Neural progenitor cell (in vitro differentiated cells): ENCODE results near the gene TLCD2. TPM values are rescaled to one million over a fixed set of nuclear protein-coding genes. Genes with fewer than 3 reads are reported as not detected.
A peak's percentile ranks its signal among the peaks of the same experiment; 100 is the strongest.

ENCODE experiments used
- DNase-seq: peaks from one replicate; pipeline ENCODE4 v3.0.0-alpha.2; 2016; ENCODE audit warnings: low spot score
- H2AFZ ChIP-seq: fragments of 200-600 bp; sonication (generic); replicated peaks from 2 replicates; pipeline ENCODE4 v1.6.1; 2016; ENCODE audit warnings: antibody characterized with exemption
- H3F3A ChIP-seq: fragments of 200-600 bp; sonication (generic); 2 replicates; pipeline ENCODE4 v1.6.1; 2016; ENCODE audit warnings: antibody characterized with exemption, low read depth
- H3K27ac ChIP-seq: fragments of 200-600 bp; sonication (generic); 2 replicates; pipeline ENCODE4 v1.5.1; 2016; ENCODE audit warnings: mild to moderate bottlenecking
- H3K27me3 ChIP-seq: fragments of 200-600 bp; sonication (generic); 2 replicates; pipeline ENCODE4 v1.6.1; 2016; ENCODE audit warnings: mild to moderate bottlenecking, moderate library complexity
- H3K36me3 ChIP-seq: fragments of 200-600 bp; sonication (generic); 2 replicates; pipeline ENCODE4 v1.5.1; 2016
- H3K4me1 ChIP-seq: fragments of 200-600 bp; sonication (generic); 2 replicates; pipeline ENCODE4 v1.6.1; 2016; ENCODE audit warnings: mixed run types
- H3K4me2 ChIP-seq: fragments of 200-600 bp; sonication (generic); 2 replicates; pipeline ENCODE4 v1.6.1; 2016
- H3K4me3 ChIP-seq: fragments of 200-600 bp; sonication (generic); 2 replicates; pipeline ENCODE4 v1.5.1; 2016
- H3K79me2 ChIP-seq: fragments of 200-600 bp; sonication (generic); 2 replicates; pipeline ENCODE4 v1.6.1; 2016; ENCODE audit warnings: low read depth
- H3K9ac ChIP-seq: fragments of 200-600 bp; sonication (generic); 2 replicates; pipeline ENCODE4 v1.6.1; 2016
- H3K9me3 ChIP-seq: fragments of 200-600 bp; sonication (generic); 2 replicates; pipeline ENCODE4 v1.5.1; 2016; ENCODE audit warnings: low read depth
- H4K20me1 ChIP-seq: fragments of 200-600 bp; sonication (generic); 2 replicates; pipeline ENCODE4 v1.6.1; 2016; ENCODE audit warnings: low read depth
- H3K27ac Mint-ChIP-seq: 3 replicates; pipeline ENCODE4 v1.8.0; 2021; ENCODE audit warnings: mixed read lengths
- H3K27me3 Mint-ChIP-seq: 2 replicates; pipeline ENCODE4 v1.8.0; 2022; ENCODE audit warnings: low read depth, mild to moderate bottlenecking, inconsistent platforms, moderate library complexity, mixed read lengths; ENCODE audit not compliant: insufficient read depth
- H3K36me3 Mint-ChIP-seq: 3 replicates; pipeline ENCODE4 v1.8.0; 2021; ENCODE audit warnings: mixed read lengths
- H3K4me1 Mint-ChIP-seq: 3 replicates; pipeline ENCODE4 v1.8.0; 2021; ENCODE audit warnings: mixed read lengths
- H3K4me3 Mint-ChIP-seq: 3 replicates; pipeline ENCODE4 v1.8.0; 2021; ENCODE audit warnings: mild to moderate bottlenecking, moderate library complexity, mixed read lengths
- H3K9me3 Mint-ChIP-seq: 3 replicates; pipeline ENCODE4 v1.8.0; 2020; ENCODE audit warnings: mixed read lengths
- EZH2 ChIP-seq: fragments of 200-600 bp; sonication (generic); IDR thresholded peaks from 2 replicates; pipeline ENCODE4 v1.6.1; 2017; ENCODE audit warnings: antibody characterized with exemption, mild to moderate bottlenecking, moderate library complexity
- EZH2phosphoT487 ChIP-seq: fragments of 200-600 bp; sonication (generic); IDR thresholded peaks from 2 replicates; pipeline ENCODE4 v1.6.1; 2017; ENCODE audit warnings: antibody characterized with exemption
- total RNA-seq: library from RNA; depleted of rRNA; stranded (reverse); fragments of >200 nt; gene quantifications from 2 replicates; pipeline ENCODE4 v1.2.3, GENCODE V29; 2015; ENCODE audit warnings: low replicate concordance
- TF ChIP-seq, protein P1 (sequence below): fragments of 200-600 bp; sonication (generic); IDR thresholded peaks from 2 replicates; pipeline ENCODE4 v1.5.1; 2017; ENCODE audit warnings: antibody characterized with exemption, mild to moderate bottlenecking

The TLCD2 gene
- total RNA-seq, 1 donor from 2014 or later, result 0.15 TPM

DNA sequence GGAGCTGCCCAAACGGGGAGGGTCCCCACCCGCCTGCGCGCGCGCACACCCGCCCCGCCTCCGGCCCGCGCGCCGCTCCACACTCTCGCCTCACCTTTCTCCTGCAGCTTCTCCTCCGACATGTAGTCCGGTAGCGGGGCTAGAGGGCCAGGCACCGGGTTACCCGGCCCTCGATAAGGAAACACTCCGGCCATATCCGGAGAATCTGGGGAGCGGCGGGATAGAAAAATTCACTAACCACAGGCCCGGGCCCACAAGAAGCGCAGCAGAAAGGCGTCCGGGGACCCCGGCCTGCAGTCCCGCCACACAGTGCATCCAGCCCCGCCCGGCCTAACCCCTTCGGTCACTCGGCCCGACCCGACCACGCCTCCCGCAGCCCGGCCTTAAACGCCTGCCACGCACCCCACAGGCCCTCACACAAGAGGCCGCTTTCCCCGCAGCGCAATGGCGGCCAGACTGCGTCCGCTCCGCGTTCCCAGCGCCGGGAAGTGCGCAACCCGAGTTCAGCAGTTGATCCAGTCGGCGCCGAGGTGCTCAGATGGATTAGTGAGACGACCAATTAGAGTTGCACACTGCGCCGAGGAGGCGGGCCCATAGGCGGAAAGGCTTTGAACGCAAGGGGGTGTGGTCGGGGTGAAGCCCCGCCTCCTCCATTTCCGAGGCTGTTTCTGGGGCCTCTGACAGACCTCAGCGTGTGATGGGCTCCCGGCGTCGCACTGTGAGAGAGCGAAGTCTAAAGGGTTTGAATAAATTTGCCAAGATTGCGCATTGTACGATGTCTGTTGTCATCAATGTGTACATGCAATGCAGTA lies 25.6 kb downstream of the TLCD2 start, which contains the start of gene PRPF8:
TSS of gene PRPF8 (minus strand) at position 490 of the 812 bp plus-strand sequence. CDS start at position 194, 296 bp downstream.
- peaks cover 14% of the 10 kb centered on the region for H3F3A ChIP-seq
- Mint-ChIP-seq H3K4me1 (peaks cover 24% of the 10 kb centered on the region), H3K9me3 (peaks cover 4% of the 10 kb centered on the region), H3K27ac (peak within 1 kb of the TSS; percentile 98), H3K36me3 (peaks cover 36% of the 10 kb centered on the region), H3K27me3 (peaks cover 3% of the 10 kb centered on the region), H3K4me3 (peak within 1 kb of the TSS; percentile 100)
- H2AFZ ChIP-seq, result peak within 1 kb of the TSS; percentile 85
- no peak for TF ChIP-seq EZH2phosphoT487
- TF ChIP-seq, protein P1, sequence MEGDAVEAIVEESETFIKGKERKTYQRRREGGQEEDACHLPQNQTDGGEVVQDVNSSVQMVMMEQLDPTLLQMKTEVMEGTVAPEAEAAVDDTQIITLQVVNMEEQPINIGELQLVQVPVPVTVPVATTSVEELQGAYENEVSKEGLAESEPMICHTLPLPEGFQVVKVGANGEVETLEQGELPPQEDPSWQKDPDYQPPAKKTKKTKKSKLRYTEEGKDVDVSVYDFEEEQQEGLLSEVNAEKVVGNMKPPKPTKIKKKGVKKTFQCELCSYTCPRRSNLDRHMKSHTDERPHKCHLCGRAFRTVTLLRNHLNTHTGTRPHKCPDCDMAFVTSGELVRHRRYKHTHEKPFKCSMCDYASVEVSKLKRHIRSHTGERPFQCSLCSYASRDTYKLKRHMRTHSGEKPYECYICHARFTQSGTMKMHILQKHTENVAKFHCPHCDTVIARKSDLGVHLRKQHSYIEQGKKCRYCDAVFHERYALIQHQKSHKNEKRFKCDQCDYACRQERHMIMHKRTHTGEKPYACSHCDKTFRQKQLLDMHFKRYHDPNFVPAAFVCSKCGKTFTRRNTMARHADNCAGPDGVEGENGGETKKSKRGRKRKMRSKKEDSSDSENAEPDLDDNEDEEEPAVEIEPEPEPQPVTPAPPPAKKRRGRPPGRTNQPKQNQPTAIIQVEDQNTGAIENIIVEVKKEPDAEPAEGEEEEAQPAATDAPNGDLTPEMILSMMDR, result no peak
- peak; percentile 54 for TF ChIP-seq EZH2
- peaks cover 3% of the 10 kb centered on the region for H3K4me1 ChIP-seq
- peak within 1 kb of the TSS; percentile 70 for H3K27ac ChIP-seq
- H3K36me3 ChIP-seq, result peaks cover 17% of the 10 kb centered on the region
- H3K27me3 ChIP-seq, result no peaks in the 10 kb centered on the region
- peaks cover 41% of the 10 kb centered on the region for H3K79me2 ChIP-seq
- H3K4me3 ChIP-seq, result peak within 1 kb of the TSS; percentile 86
- H4K20me1 ChIP-seq, result peaks cover 37% of the 10 kb centered on the region
- peak within 1 kb of the TSS; percentile 87 for H3K4me2 ChIP-seq
- H3K9ac ChIP-seq, result peak within 1 kb of the TSS; percentile 77
- no peaks in the 10 kb centered on the region for H3K9me3 ChIP-seq
- DNase-seq, result peak; percentile 98

DNA sequence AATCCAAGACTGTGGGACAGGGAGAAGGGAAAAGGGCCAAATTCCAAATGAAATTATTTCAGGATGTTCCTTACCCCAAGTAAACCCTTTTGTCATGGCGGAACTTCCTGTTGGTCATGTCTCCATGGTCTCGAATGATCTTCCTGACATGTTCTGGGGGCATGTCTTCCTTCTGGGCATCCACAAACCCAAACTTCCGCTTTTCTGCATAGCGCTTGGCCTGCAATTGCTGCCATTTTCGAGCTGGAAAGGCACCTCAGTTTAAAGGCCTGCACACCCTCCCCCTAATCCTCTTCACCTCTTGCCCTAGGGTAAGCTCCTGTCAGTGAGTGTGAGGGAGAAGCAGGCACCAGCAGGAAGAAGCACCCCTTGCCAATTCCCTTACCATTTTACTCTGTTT lies 26.7 kb downstream of the TLCD2 start:
- H3K4me3 ChIP-seq, result peak overlapping the region; percentile 86
- Mint-ChIP-seq H3K4me1 (peaks cover 24% of the 10 kb centered on the region), H3K9me3 (peaks cover under 1% of the 10 kb centered on the region), H3K27me3 (peaks cover 3% of the 10 kb centered on the region), H3K4me3 (peak overlapping the region; percentile 100), H3K27ac (peak overlapping the region; percentile 76), H3K36me3 (peaks cover 44% of the 10 kb centered on the region)
- DNase-seq, result peak; percentile 8
- peaks cover 37% of the 10 kb centered on the region for H4K20me1 ChIP-seq
- H3K9ac ChIP-seq, result no peak overlapping the region
- no peak overlapping the region for H2AFZ ChIP-seq
- peaks cover 3% of the 10 kb centered on the region for H3K4me1 ChIP-seq
- no peaks in the 10 kb centered on the region for H3K27me3 ChIP-seq
- no peaks in the 10 kb centered on the region for H3K9me3 ChIP-seq
- H3K4me2 ChIP-seq, result peak overlapping the region; percentile 87
- H3K79me2 ChIP-seq, result peaks cover 41% of the 10 kb centered on the region
- H3K27ac ChIP-seq, result no peak overlapping the region
- H3K36me3 ChIP-seq, result peaks cover 23% of the 10 kb centered on the region
- TF ChIP-seq EZH2 (no peak), EZH2phosphoT487 (no peak)
- TF ChIP-seq, protein P1, result no peak
- peaks cover 14% of the 10 kb centered on the region for H3F3A ChIP-seq

DNA sequence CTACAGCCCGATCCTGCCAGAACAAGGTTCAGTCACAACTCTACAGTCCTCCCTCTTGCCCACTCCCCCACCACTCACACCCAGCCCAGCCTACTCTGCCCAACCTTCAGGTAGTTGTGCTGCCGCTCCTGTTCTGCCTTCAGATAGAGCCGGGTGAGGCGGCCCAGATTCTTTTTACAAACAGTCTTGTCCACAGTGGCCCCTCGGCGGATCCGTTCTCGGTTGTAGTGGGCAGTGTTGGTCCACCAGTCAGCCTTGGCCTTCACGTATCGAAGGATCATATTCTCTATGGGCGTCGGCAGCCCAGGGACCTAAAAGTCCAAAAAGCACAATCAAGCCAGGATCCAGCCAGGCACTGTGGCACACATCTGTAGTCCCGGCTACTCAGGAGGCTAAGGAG lies 33.8 kb downstream of the TLCD2 start:
- Histone ChIP-seq H3K36me3 (peaks cover 36% of the 10 kb centered on the region), H2AFZ (no peak overlapping the region), H3K4me2 (no peak overlapping the region), H4K20me1 (peaks cover 29% of the 10 kb centered on the region), H3K27ac (no peak overlapping the region), H3F3A (peaks cover 18% of the 10 kb centered on the region), H3K79me2 (peaks cover 9% of the 10 kb centered on the region), H3K4me3 (no peak overlapping the region), H3K27me3 (no peaks in the 10 kb centered on the region), H3K9me3 (no peaks in the 10 kb centered on the region), H3K9ac (no peak overlapping the region), H3K4me1 (no peaks in the 10 kb centered on the region)
- Mint-ChIP-seq H3K27ac (no peak overlapping the region), H3K27me3 (no peaks in the 10 kb centered on the region), H3K36me3 (peaks cover 58% of the 10 kb centered on the region), H3K4me3 (no peak overlapping the region), H3K9me3 (no peaks in the 10 kb centered on the region), H3K4me1 (no peaks in the 10 kb centered on the region)
- no peak for DNase-seq
- TF ChIP-seq EZH2phosphoT487 (no peak), EZH2 (no peak)
- TF ChIP-seq, protein P1, result no peak
